ENCODE results near the gene CXCL5. TPM values are rescaled to one million over a fixed set of nuclear protein-coding genes. Genes with fewer than 3 reads are reported as not detected.

Gene CXCL5
- total RNA-seq, 1 experiment from 2014 or later = 0.10 TPM

GRCh38 chr4:74012130-74012529 is 13.7 kb upstream of the CXCL5 start:
- TF ChIP-seq REST (IDR thresholded peaks at IDR 0.05; ENCODE audit: insufficient read depth in 1 of 2, low read depth in 2 of 2, low read length in 1 of 2) = no peak
- TF ChIP-seq POLR2AphosphoS5 (IDR thresholded peaks at IDR 0.05; ENCODE audit: low read depth, low read length) = no peak
- TF ChIP-seq TCF7L2 (IDR thresholded peaks at IDR 0.05; ENCODE audit: low read depth, low read length) = no peak
- no peak for TF ChIP-seq SIN3A (IDR thresholded peaks at IDR 0.05; ENCODE audit: borderline replicate concordance, insufficient read depth, low read depth, low read length)
- TF ChIP-seq CTCF (IDR thresholded peaks at IDR 0.05) = no peak
- POLR2A ChIA-PET = no interaction called here
- H3K9me3 ChIP-seq (ENCODE audit: control insufficient read depth, insufficient read depth, low read depth, low read length) = no peaks in the 10 kb centered on the region
- ATAC-seq (no peak), DNase-seq (ENCODE audit: low read depth, low spot score) (no peak)
- BruUV-seq (replicated peaks) = no TSS peak
- CTCF ChIA-PET = no interaction called here
- no peak overlapping the region for H3K27ac ChIP-seq (ENCODE audit: low read length)
- H3K27me3 ChIP-seq (ENCODE audit: control insufficient read depth, insufficient read depth, low read length) = no peaks in the 10 kb centered on the region
- intact Hi-C loops (cut with micrococcal nuclease; ENCODE audit: unreplicated experiment) = no loop called here
- H3K4me1 ChIP-seq (ENCODE audit: control insufficient read depth, insufficient read depth, low read length) = no peaks in the 10 kb centered on the region
- H3K36me3 ChIP-seq (ENCODE audit: control insufficient read depth, insufficient read depth, low read length) = no peaks in the 10 kb centered on the region
- H3K4me3 ChIP-seq (ENCODE audit: low read depth in 2 of 2, low read length in 2 of 2) = no peak overlapping the region
- in situ Hi-C loops (cut with HindIII; ENCODE audit: low pct_unique_long_range_greater_than_20kb, low sequenced_read_pairs) = no loop called here

- H3K36me3 ChIP-seq (ENCODE audit: control insufficient read depth, insufficient read depth, low read length) = no peaks in the 10 kb centered on the region
- H3K9me3 ChIP-seq (ENCODE audit: control insufficient read depth, insufficient read depth, low read depth, low read length) = no peaks in the 10 kb centered on the region
- no peaks in the 10 kb centered on the region for H3K4me1 ChIP-seq (ENCODE audit: control insufficient read depth, insufficient read depth, low read length)
- no TSS peak for BruUV-seq (replicated peaks)
- H3K4me3 ChIP-seq (ENCODE audit: low read depth in 2 of 2, low read length in 2 of 2) = no peak overlapping the region
- CTCF ChIA-PET = no interaction called here
- DNase-seq (ENCODE audit: low read depth, low spot score) (no peak), ATAC-seq (no peak)
- POLR2A ChIA-PET = no interaction called here
- intact Hi-C loops (cut with micrococcal nuclease; ENCODE audit: unreplicated experiment) (no loop called here), in situ Hi-C loops (cut with HindIII; ENCODE audit: low pct_unique_long_range_greater_than_20kb, low sequenced_read_pairs) (no loop called here)
- TF ChIP-seq POLR2AphosphoS5 (IDR thresholded peaks at IDR 0.05; ENCODE audit: low read depth, low read length) = no peak
- TF ChIP-seq REST (IDR thresholded peaks at IDR 0.05; ENCODE audit: insufficient read depth in 1 of 2, low read depth in 2 of 2, low read length in 1 of 2) = no peak
- no peak for TF ChIP-seq CTCF (IDR thresholded peaks at IDR 0.05)
- TF ChIP-seq SIN3A (IDR thresholded peaks at IDR 0.05; ENCODE audit: borderline replicate concordance, insufficient read depth, low read depth, low read length) = no peak
- no peak for TF ChIP-seq TCF7L2 (IDR thresholded peaks at IDR 0.05; ENCODE audit: low read depth, low read length)
- no peaks in the 10 kb centered on the region for H3K27me3 ChIP-seq (ENCODE audit: control insufficient read depth, insufficient read depth, low read length)
- H3K27ac ChIP-seq (ENCODE audit: low read length) = no peak overlapping the region
Observed at GRCh38 chr4:74009307-74009706, 10.8 kb upstream of the CXCL5 start.

All from Panc1 (cell line).